HepG2 (cell line): Measurements from ENCODE around the gene EIF1AD. TPM values are rescaled to one million over a fixed set of nuclear protein-coding genes. Genes with fewer than 3 reads are reported as not detected.

Experiments
- CSRNP2 ChIP-seq: sonication (generic); formaldehyde crosslinking; conservative IDR thresholded peaks from 2 replicates; pipeline ENCODE4 v1.8.0; 2022; ENCODE audit warnings: low read depth, missing genetic modification reagents
- ELF1 ChIP-seq: sonication (generic); formaldehyde crosslinking; IDR thresholded peaks from 2 replicates; pipeline ENCODE4 v1.4.0; 2020; ENCODE audit warnings: missing genetic modification reagents
- FIP1L1 ChIP-seq: fragments of 200-400 bp; formaldehyde crosslinking; IDR thresholded peaks from 2 replicates; pipeline ENCODE4 v1.6.1; 2018; ENCODE audit warnings: low read depth, mild to moderate bottlenecking, low read length, moderate library complexity, borderline replicate concordance; ENCODE audit not compliant: insufficient read depth
- FOXO1 ChIP-seq: sonication (generic); formaldehyde crosslinking; IDR thresholded peaks from 2 replicates; pipeline ENCODE4 v1.4.0; 2020; ENCODE audit warnings: missing genetic modification reagents
- HOXA5 ChIP-seq: sonication (generic); formaldehyde crosslinking; IDR thresholded peaks from 2 replicates; pipeline ENCODE4 v1.4.0; 2020; ENCODE audit warnings: missing genetic modification reagents
- MZF1 ChIP-seq: sonication (generic); formaldehyde crosslinking; IDR thresholded peaks from 2 replicates; pipeline ENCODE4 v1.8.1; 2023; ENCODE audit warnings: mild to moderate bottlenecking, missing genetic modification reagents, borderline replicate concordance
- PBX2 ChIP-seq: IDR thresholded peaks from 2 replicates; pipeline ENCODE4 v1.6.1; 2016; ENCODE audit warnings: control low read depth
- SOX6 ChIP-seq, 2 experiments: fragments of 450-650 bp in 1 of 2; sonication (generic) in 1 of 2; formaldehyde crosslinking in 1 of 2; IDR thresholded peaks; 2 replicates each; pipeline versions ENCODE4 v1.4.0 to v1.6.1; 2017 to 2020; ENCODE audit warnings: antibody characterized with exemption in 1 of 2, mild to moderate bottlenecking in 1 of 2, missing genetic modification reagents in 1 of 2
- TFDP1 ChIP-seq: IDR thresholded peaks from 2 replicates; pipeline ENCODE4 v1.6.1; 2016; ENCODE audit warnings: missing compliant biosample characterization, missing genetic modification reagents, borderline replicate concordance
- TGIF2 ChIP-seq: IDR thresholded peaks from 2 replicates; pipeline ENCODE4 v1.6.1; 2016; ENCODE audit warnings: control low read depth, missing compliant biosample characterization
- ZNF142 ChIP-seq: sonication (generic); formaldehyde crosslinking; IDR thresholded peaks from 2 replicates; pipeline ENCODE4 v1.4.0; 2020; ENCODE audit warnings: missing genetic modification reagents
- ZNF431 ChIP-seq: sonication (generic); formaldehyde crosslinking; IDR thresholded peaks from 2 replicates; pipeline ENCODE4 v1.9.0; 2022; ENCODE audit warnings: missing genetic modification reagents, low read depth, mild to moderate bottlenecking, borderline replicate concordance
- ZNF709 ChIP-seq: sonication (generic); formaldehyde crosslinking; IDR thresholded peaks from 2 replicates; pipeline ENCODE4 v1.5.0; 2020; ENCODE audit warnings: mild to moderate bottlenecking, missing genetic modification reagents
- ZNF710 ChIP-seq: sonication (generic); formaldehyde crosslinking; IDR thresholded peaks from 2 replicates; pipeline ENCODE4 v1.5.0; 2020; ENCODE audit warnings: mild to moderate bottlenecking, missing genetic modification reagents, borderline replicate concordance
- ZNF746 ChIP-seq: sonication (generic); formaldehyde crosslinking; IDR thresholded peaks from 2 replicates; pipeline ENCODE4 v1.8.0; 2022; ENCODE audit warnings: mild to moderate bottlenecking, missing genetic modification reagents
- polyA plus RNA-seq, 8 experiments: library from polyadenylated mRNA; depleted of rRNA in 3 of 8; stranded (reverse) in 7 of 8; unstranded in 1 of 8; fragments of >200 nt; fragmentation: Illumina TruSeq in 4 of 8; extraction: Trizol in 4 of 8; gene quantifications; 2 replicates each; pipeline versions ENCODE4 v1.2.1 to v1.2.3, GENCODE V29; 2011 to 2016; ENCODE audit warnings: low read depth in 4 of 8, missing spikeins in 1 of 8, mixed read lengths in 1 of 8; ENCODE audit not compliant: insufficient read depth in 1 of 8
- total RNA-seq, 5 experiments: library from RNA; depleted of rRNA; stranded (reverse); fragments of >200 nt; fragmentation: Illumina TruSeq; extraction: Trizol; gene quantifications; 2 replicates each; pipeline ENCODE4 v1.2.3, GENCODE V29; 2016; ENCODE audit warnings: low read depth in 1 of 5

The EIF1AD gene
- total and polyA plus RNA-seq, 2 of the 13 experiments (the other 11 are each of a cell fraction or from before 2014, with no cell fraction given), result 18.2 to 30.8 TPM

- 0 out of 2 replicates have a peak, but pooled peaks have one; percentile 50 for TF ChIP-seq ZNF431
- peak; percentile 37; the same call in 1 of the 2 replicates for TF ChIP-seq ZNF746 (CRISPR knock-in tag)
- TF ChIP-seq HOXA5 (CRISPR knock-in tag), result peak; percentile 48
- no peak for TF ChIP-seq MZF1 (CRISPR knock-in tag)
- TF ChIP-seq CSRNP2, result 0 out of 2 replicates have a peak, but pooled peaks have one; percentile 51
- peak; percentile 19; the same call in 1 of the 2 replicates for TF ChIP-seq PBX2
- TF ChIP-seq ELF1, result peak; percentile 96
- 0 out of 2 replicates have a peak, but pooled peaks have one; percentile 5 for TF ChIP-seq ZNF142
- no peak for TF ChIP-seq ZNF710 (CRISPR knock-in tag)
- peak; percentile 77 for TF ChIP-seq FOXO1 (CRISPR knock-in tag)
- no peak for TF ChIP-seq SOX6 (IDR thresholded peaks at IDR 0.05)
- TF ChIP-seq SOX6 (CRISPR knock-in tag; IDR thresholded peaks at IDR 0.05), result peak; percentile 44; the same call in 1 of the 2 replicates
- TF ChIP-seq TFDP1 (CRISPR knock-in tag), result peak; percentile 84; the same call in 1 of the 2 replicates
- peak; percentile 26; the same call in 1 of the 2 replicates for TF ChIP-seq ZNF709
- TF ChIP-seq FIP1L1, result 0 out of 2 replicates have a peak, but pooled peaks have one; percentile 68
- TF ChIP-seq TGIF2 (CRISPR knock-in tag), result peak; percentile 98
These were observed at the start of gene EIF1AD, which contains the start of gene BANF1 (continued) for GRCh38 chr11:66001942-66002647.
